Fibroblast of skin of back (primary cell): Measurements from ENCODE around the gene ISL2.

Experiments
- DNase-seq: peaks from one replicate; pipeline ENCODE4 v3.0.0-alpha.2; 2013

ISL2 gene

DNA sequence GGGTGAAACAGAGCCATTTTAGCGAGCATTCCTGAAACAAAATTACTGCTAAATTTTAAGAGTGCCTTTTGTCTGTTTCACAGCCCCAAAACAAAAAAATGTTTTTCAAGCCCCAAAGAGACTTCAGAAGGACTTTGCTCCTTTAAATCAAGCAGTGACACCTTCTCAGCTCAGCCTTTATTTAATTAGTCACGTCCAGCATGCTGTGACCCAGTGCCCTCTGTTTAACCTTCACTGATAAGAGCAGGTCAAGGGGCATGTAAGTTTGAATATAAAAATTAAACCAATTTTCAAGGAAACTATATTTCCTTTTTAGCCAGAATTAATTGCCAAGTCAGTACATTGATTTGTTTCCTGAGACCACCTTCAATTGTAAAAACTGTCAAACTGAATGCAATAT lies 40.6 kb downstream of the ISL2 start:
- DNase-seq, result no peak

DNA sequence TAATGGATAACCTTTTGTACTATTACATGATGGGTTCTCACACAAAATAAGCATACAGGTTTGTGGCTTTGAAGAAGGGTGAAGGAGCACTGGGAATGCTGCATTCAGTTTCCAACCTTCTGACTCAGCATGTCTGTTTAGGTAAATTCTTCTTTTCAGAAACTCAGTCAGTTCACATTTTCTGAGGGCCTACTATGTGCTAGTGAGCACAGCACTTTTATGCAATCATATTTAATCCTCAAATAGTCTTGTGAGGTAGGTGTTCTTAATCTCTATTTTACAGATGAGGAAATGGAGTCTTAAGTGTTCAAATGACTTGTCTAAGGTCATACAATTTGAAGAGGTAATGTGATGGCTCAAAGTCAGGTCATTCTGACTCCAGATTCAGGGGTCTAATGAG lies 41.2 kb downstream of the ISL2 start:
- no peak for DNase-seq

GRCh38 chr15:76378691-76379090 lies 42.1 kb downstream of the ISL2 start:
- DNase-seq, result no peak

DNA sequence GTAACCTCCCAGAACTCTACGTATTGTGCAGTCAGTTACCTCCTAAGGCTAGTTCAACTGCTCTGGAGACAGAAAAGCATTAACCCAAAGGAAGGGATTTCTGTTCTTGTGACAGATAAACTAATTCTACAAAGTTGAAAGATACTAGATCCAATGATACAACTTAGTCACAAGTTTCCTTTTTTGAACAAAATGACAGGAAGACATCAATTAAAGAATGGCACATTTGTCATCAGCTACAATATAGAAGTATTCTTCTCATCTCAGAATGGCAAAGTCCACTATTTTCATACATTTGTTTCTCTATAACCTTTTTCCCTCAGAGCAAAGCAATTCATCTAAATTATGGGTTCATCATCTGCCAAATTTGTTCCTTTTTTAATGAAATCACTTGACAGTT lies 43.7 kb downstream of the ISL2 start:
- DNase-seq, result no peak

- DNase-seq, result no peak
Measured at GRCh38 chr15:76381366-76381765, 44.8 kb downstream of the ISL2 start.

GRCh38 chr15:76382987-76383728 lies 46.6 kb downstream of the ISL2 start:
- no peak for DNase-seq

GRCh38 chr15:76384409-76384808 lies 47.8 kb downstream of the ISL2 start:
- DNase-seq, result no peak

DNA sequence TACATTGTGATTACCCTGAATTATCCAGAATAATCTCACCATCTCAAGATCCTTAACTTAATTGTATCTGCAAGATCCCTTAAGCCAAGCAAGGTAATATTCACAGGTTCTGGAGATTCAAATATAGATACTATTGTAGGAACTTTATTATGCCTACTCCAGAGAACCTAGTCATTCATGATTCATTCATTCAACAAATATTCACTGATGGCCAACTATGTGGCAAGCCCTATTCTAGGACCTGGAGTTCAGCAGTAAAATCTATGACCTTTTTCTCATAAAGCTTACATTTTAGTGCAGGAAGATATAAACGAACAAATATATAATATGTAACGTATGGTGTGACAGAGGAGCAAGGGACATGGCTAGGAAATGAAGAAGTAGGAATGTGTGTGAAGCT lies 49.6 kb downstream of the ISL2 start:
- no peak for DNase-seq

- no peak for DNase-seq
Measured at GRCh38 chr15:76386926-76387325, 50.4 kb downstream of the ISL2 start.

DNA sequence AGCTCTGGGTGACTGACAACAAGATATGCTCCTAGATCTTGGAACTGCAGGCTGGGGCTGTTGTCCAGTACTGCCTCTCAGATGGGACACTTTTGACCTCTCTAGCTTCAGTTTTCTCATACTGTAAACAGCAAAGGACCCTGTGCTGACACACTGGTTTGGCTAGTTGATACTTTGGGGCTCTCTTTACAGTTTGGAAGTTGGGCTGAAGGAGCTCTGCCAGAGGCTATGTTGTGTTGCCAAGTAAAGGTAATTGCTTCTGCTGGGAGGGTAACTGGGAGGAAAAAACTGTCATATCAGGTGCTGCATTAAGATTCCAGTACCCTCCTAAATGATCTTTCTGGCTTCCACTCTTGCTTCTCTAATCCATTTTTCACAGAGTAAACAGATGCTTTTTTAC lies 54.0 kb downstream of the ISL2 start:
- DNase-seq, result no peak

DNA sequence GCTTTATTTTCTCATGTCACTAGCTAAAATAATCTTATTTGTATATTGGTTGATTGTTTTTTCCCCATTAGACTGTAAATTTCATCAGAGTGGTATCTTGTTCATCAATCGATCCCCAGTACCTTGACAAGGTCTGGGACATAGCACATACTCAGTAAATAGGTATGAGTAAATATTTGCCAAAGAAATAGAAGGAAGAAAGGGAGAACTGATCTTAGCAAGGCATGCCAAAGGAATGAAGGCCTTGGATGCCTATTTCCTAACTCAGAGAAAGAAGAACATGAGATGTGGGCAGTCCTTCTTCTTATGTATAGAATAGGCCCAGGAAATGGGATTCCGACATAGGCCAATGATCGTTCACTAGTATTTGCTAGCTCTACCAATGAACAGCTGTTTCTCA lies 54.7 kb downstream of the ISL2 start:
- DNase-seq, result no peak

- DNase-seq, result no peak
Measured at GRCh38 chr15:76391847-76392246, 55.3 kb downstream of the ISL2 start.
